ENCODE measurements around the gene TEX38. TPM values are rescaled to one million over a fixed set of nuclear protein-coding genes. Genes with fewer than 3 reads are reported as not detected.
A peak's percentile ranks its signal among the peaks of the same experiment; 100 is the strongest.

The TEX38 gene
- total RNA-seq, result not detected

GRCh38 chr1:46671554-46671953 lies at the start of gene TEX38:
Gene TEX38 (plus strand): TSS chr1:46671854. CDS start chr1:46671935, 81 bp downstream.
- H3K4me3 ChIP-seq, result no peak within 1 kb of the TSS
- intact Hi-C loops (cut with DNase I; ENCODE audit: low total_unique reads), result no loop called here
- no peak within 1 kb of the TSS for H3K27ac ChIP-seq
- DNase-seq, result no peak
- H3K27me3 ChIP-seq, result no peaks in the 10 kb centered on the region
- in situ Hi-C loops (cut with MboI; ENCODE audit: low pct_ligation_motif_present in 1 of 4, low pct_unique_long_range_greater_than_20kb in 1 of 4, low sequenced_read_pairs in 3 of 4), result no loop called here
- no peak for TF ChIP-seq POLR2AphosphoS5 (IDR thresholded peaks at IDR 0.05)
- TF ChIP-seq EP300 (IDR thresholded peaks at IDR 0.05; ENCODE audit: low read depth), result no peak
- TF ChIP-seq, protein P1, sequence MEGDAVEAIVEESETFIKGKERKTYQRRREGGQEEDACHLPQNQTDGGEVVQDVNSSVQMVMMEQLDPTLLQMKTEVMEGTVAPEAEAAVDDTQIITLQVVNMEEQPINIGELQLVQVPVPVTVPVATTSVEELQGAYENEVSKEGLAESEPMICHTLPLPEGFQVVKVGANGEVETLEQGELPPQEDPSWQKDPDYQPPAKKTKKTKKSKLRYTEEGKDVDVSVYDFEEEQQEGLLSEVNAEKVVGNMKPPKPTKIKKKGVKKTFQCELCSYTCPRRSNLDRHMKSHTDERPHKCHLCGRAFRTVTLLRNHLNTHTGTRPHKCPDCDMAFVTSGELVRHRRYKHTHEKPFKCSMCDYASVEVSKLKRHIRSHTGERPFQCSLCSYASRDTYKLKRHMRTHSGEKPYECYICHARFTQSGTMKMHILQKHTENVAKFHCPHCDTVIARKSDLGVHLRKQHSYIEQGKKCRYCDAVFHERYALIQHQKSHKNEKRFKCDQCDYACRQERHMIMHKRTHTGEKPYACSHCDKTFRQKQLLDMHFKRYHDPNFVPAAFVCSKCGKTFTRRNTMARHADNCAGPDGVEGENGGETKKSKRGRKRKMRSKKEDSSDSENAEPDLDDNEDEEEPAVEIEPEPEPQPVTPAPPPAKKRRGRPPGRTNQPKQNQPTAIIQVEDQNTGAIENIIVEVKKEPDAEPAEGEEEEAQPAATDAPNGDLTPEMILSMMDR (IDR thresholded peaks at IDR 0.05), result no peak
- TF ChIP-seq POLR2A (IDR thresholded peaks at IDR 0.05), result no peak
- no peaks in the 10 kb centered on the region for H3K9me3 ChIP-seq
- 95% methylated on average over 2 of the region's 3 CpGs; no CpG with 5 or more reads in 1 of the 2 donors for WGBS, 2 donors (ENCODE audit: low coverage in 1 of 2)
- H3K4me1 ChIP-seq, result peaks cover 7 to 16% (median 11%) of the 10 kb centered on the region in 4 donors
- H3K36me3 ChIP-seq, result peaks cover 0 to 11% (median 4%) of the 10 kb centered on the region in 4 donors

GRCh38 chr1:46621930-46622329 lies 49.7 kb upstream of the TEX38 start:
- H3K27ac ChIP-seq, result peak overlapping the region in 3 of 4 donors; percentile 10 to 41 (median 31)
- intact Hi-C loops (cut with DNase I; ENCODE audit: low total_unique reads), result loop anchor here (1.0 kb wide), 1 partner anchor 103 kb away; no protein-coding TSS in a partner anchor

GRCh38 chr1:46622344-46622743 lies 49.3 kb upstream of the TEX38 start:
- 46% methylated on average over 3 of the region's 3 CpGs; no CpG with 5 or more reads in 1 of the 2 donors for WGBS, 2 donors (ENCODE audit: low coverage in 1 of 2)
- Histone ChIP-seq H3K9me3 (no peaks in the 10 kb centered on the region), H3K27me3 (no peaks in the 10 kb centered on the region), H3K4me1 (peaks cover 2 to 14% (median 7%) of the 10 kb centered on the region in 4 donors), H3K36me3 (no peaks in the 10 kb centered on the region), H3K4me3 (no peak overlapping the region), H3K27ac (peak overlapping the region in 3 of 4 donors; percentile 10 to 41 (median 31))
- DNase-seq, result peak; percentile 60
- in situ Hi-C loops (cut with MboI; ENCODE audit: low pct_ligation_motif_present in 1 of 4, low pct_unique_long_range_greater_than_20kb in 1 of 4, low sequenced_read_pairs in 3 of 4), result loop anchor here in 1 of 4 donors (10.0 kb wide), 1 partner anchor 102 kb away; no protein-coding TSS in a partner anchor
- intact Hi-C loops (cut with DNase I; ENCODE audit: low total_unique reads), result loop anchor here (1.0 kb wide), 1 partner anchor 103 kb away; no protein-coding TSS in a partner anchor
- TF ChIP-seq, protein P1 (IDR thresholded peaks at IDR 0.05), result peak; percentile 51 to 69 (median 61)
- TF ChIP-seq POLR2AphosphoS5 (IDR thresholded peaks at IDR 0.05) (no peak), POLR2A (IDR thresholded peaks at IDR 0.05) (no peak), EP300 (IDR thresholded peaks at IDR 0.05; ENCODE audit: low read depth) (no peak)

More at GRCh38 chr1:46621930-46622329, 49.7 kb upstream of the TEX38 start:
- peaks cover 3 to 19% (median 9%) of the 10 kb centered on the region in 4 donors for H3K4me1 ChIP-seq
- H3K36me3 ChIP-seq, result no peaks in the 10 kb centered on the region
- TF ChIP-seq POLR2A (IDR thresholded peaks at IDR 0.05) (no peak), POLR2AphosphoS5 (IDR thresholded peaks at IDR 0.05) (no peak), EP300 (IDR thresholded peaks at IDR 0.05; ENCODE audit: low read depth) (no peak)
- TF ChIP-seq, protein P1 (IDR thresholded peaks at IDR 0.05), result no peak
- H3K9me3 ChIP-seq, result no peaks in the 10 kb centered on the region
- 41 to 53% methylated on average over 5 to 7 of the region's 7 CpGs for WGBS, 2 donors (ENCODE audit: low coverage in 1 of 2)
- in situ Hi-C loops (cut with MboI; ENCODE audit: low pct_ligation_motif_present in 1 of 4, low pct_unique_long_range_greater_than_20kb in 1 of 4, low sequenced_read_pairs in 3 of 4), result loop anchor here in 1 of 4 donors (10.0 kb wide), 1 partner anchor 103 kb away; no protein-coding TSS in a partner anchor
- H3K4me3 ChIP-seq, result no peak overlapping the region
- no peaks in the 10 kb centered on the region for H3K27me3 ChIP-seq
- DNase-seq, result no peak

- WGBS, 2 donors (ENCODE audit: low coverage in 1 of 2), result 87% methylated on average over 4 of the region's 4 CpGs; no CpG with 5 or more reads in 1 of the 2 donors
- Histone ChIP-seq H3K36me3 (no peaks in the 10 kb centered on the region), H3K27ac (no peak overlapping the region), H3K4me3 (no peak overlapping the region), H3K27me3 (no peaks in the 10 kb centered on the region), H3K4me1 (peaks cover 0 to 13% (median 6%) of the 10 kb centered on the region in 4 donors), H3K9me3 (no peaks in the 10 kb centered on the region)
- intact Hi-C loops (cut with DNase I; ENCODE audit: low total_unique reads) (no loop called here), in situ Hi-C loops (cut with MboI; ENCODE audit: low pct_ligation_motif_present in 1 of 4, low pct_unique_long_range_greater_than_20kb in 1 of 4, low sequenced_read_pairs in 3 of 4) (loop anchor here in 1 of 4 donors (10.0 kb wide), 1 partner anchor 101 kb away; no protein-coding TSS in a partner anchor)
- no peak for DNase-seq
- TF ChIP-seq POLR2A (IDR thresholded peaks at IDR 0.05), result no peak
Observed at GRCh38 chr1:46623743-46624644, 47.7 kb upstream of the TEX38 start.
